Stimulated activated CD4-positive, alpha-beta T cell treated with anti-CD3 and anti-CD28 coated beads, TNF-alpha, amount 100 ng/mL, for 4 hours (primary cell): ENCODE data around the gene RHOA.

Experiments used
- DNase-seq, 3 experiments: peaks; one replicate each; pipeline ENCODE4 v3.0.0-alpha.2; 2020; ENCODE audit warnings: low read depth in 3 of 3

The RHOA gene

GRCh38 chr3:49324768-49325167 lies 87.0 kb downstream of the RHOA start:
- no peak for DNase-seq

- no peak for DNase-seq
Measured at GRCh38 chr3:49316696-49317457, 94.9 kb downstream of the RHOA start.

DNA sequence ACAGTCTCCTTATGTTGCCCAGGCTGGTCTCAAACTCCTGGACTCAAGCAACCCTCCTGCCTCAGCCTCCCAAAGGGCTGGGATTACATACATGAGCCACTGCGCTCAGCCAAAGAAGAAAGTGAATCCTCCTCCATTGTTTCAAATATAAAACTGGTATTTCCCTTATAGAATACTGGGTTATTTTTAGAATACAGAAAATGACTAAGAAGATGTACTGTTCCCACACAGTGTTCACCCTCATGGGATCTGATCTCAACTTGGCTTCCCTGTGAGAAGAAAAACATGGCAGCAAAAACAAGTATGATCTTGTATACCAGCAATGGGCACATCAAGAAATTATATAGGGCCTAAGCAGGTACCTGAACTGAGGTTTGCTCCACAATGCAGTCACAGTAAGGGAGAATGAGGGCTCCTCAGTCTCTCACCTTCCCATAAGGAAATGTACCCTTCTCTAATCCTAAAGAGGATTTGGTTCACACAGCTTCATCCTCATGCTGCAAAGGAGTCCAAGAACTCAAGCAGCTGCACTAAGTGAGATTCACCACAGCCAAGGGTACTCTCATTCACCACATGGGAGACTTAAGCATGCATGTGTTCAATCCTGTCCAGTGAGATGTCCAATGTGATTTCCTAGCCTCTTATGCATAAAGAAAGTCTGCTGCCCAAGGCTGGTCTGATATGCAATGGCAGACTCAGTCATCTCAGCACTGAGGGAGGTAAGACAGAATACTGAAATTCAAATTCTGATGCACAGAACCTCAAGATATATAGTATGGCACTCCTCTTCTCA lies 97.7 kb downstream of the RHOA start:
- no peak for DNase-seq

DNA sequence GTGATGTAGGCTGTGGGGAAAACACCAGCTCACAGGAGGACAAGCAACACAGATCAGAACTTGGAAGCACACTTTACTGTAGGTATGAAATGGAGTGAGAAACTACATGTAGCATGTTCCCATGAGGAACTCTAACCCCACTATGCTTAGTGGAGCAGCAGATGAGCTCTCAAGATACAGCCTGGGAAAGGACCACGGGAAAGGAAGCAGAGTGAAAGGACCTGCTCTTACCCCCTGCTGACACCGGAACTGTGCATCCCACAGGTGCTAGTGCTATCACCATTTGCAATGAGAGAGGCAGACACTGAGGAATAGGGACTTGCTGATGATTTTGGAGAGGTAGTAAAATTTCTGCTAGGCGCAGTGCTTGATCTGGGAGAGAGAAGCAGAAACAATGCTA lies 100.5 kb downstream of the RHOA start:
- DNase-seq: no peak

- DNase-seq: no peak
Measured at GRCh38 chr3:49310677-49311076, 101.1 kb downstream of the RHOA start.
